Measurements from ENCODE around the gene PAFAH1B2.

PAFAH1B2 gene

DNA sequence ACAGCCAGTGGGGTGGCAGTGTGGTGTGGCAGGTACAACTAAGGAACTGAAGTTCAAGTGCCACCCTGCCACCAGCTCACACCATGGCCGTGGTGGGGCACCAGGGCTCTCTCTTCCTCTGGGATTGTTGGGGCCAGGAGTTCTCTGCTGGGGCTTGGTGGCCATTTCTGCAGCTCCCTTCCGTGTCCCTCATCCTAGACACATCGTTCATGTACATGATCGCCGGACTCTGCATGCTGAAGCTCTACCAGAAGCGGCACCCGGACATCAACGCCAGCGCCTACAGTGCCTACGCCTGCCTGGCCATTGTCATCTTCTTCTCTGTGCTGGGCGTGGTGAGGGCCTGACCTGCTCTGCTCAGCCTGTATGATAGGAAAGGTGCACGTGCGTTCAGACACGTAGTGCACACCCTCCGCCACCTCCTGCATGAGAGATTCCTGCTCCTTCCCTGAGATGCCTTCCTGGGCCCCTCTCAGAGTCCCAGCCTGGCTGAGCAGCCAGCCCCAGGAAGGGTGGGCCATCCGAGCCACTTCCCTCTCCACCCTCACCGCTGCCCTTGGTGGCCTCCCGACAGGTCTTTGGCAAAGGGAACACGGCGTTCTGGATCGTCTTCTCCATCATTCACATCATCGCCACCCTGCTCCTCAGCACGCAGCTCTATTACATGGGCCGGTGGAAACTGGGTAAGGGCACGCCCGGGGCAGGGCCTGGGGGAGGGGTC is 47.8 kb downstream of the PAFAH1B2 start:
- DNase-seq, result no peak

DNA sequence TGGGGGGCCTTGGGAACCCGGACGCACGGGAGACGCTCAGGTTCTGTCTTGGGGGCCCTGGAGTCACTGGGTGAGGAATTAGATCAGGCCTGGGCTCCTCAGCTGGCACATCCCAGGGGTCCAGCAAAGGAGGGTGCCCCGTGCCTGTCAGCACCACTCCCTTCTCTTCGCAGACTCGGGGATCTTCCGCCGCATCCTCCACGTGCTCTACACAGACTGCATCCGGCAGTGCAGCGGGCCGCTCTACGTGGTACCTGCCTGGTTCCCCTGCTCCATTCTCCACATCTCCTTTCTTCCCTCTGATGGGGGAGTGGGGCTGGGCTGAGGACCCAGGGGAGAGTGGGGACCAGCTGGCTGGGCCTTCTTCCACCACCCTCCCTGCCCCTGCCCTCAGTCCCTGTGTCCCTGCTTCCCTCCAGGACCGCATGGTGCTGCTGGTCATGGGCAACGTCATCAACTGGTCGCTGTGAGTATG is 48.4 kb downstream of the PAFAH1B2 start:
- no peak for DNase-seq

DNA sequence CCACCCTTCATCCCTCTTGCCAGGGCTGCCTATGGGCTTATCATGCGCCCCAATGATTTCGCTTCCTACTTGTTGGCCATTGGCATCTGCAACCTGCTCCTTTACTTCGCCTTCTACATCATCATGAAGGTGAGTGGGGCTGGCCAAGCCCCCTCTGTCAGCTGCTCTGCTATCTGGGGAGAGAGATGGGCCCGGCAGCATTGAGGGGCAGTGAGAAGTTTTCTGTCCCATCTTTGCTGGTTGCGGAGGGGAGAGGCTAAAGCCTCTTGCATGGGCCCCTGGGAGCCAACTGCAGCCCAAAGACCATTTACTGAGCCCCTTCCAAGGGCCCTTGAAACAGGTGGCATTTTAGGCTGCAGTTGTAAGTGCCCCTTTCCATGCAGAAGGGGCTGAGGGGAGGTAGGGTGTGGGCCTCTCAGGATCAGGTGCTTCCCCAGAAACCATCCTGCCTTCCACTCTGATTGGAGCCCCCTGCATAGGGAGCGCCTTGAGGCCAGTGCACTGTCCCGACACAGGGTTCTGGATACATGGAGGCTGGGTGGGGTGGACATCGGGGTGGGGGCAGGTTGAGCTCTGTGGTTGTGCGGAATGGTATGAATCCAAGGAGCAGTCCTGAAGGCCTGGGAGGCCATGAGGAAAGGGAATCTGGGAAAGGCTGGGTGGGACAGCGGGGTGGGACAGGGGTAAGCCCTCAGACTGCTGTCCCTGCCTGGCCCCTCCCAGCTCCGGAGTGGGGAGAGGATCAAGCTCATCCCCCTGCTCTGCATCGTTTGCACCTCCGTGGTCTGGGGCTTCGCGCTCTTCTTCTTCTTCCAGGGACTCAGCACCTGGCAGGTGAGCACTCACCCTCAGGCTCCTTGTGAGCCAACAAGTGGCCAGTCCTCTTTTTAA is 49.3 kb downstream of the PAFAH1B2 start:
- DNase-seq, result no peak

DNA sequence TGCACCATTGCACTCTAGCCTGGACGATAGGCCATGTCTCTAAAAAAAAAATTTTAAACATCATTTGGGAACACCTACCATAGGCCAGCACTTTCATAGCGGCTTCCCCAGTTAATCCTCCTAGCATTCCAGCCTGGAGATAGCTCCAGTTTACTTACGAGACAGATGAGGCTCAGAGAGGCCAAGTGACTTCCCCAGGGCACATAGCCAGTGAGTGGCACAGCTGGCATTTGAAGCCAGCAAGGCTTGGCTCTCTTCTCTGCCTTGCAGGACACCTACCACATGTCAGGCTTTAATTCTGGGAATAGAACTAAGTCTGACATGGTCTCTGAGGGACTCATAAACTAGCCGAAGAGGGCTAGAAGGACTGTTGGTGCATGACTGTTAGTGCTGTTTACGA is 50.2 kb downstream of the PAFAH1B2 start:
- no peak for DNase-seq

DNA sequence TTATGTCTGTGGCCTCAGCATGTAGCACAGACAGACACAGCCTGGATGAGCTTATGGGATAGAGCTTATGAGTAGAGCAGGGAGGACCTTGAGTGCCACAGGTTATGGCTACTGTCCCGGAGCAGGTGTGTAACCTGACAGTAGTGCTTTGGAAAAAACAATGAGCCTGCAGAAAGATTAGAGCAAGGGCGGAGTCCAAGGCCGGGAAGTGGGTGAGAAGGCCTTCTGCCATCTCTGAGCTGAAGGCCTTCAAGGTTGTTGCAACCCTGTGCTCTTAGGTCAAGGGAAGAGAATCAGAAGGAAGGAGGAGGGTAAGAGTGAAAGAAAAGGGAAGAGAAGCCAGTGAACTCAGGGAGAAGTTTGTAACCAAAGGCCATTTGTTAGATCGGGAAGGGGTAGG is 51.2 kb downstream of the PAFAH1B2 start:
- no peak for DNase-seq

DNA sequence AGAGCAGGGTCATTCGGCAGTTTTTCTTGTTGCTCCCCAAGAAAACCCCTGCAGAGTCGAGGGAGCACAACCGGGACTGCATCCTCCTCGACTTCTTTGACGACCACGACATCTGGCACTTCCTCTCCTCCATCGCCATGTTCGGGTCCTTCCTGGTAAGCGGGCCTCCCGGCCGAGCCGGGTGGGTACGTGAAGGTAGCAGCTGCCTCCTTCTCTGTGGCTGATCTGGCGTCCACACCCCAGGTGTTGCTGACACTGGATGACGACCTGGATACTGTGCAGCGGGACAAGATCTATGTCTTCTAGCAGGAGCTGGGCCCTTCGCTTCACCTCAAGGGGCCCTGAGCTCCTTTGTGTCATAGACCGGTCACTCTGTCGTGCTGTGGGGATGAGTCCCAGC is 51.7 kb downstream of the PAFAH1B2 start:
- no peak for DNase-seq

DNA sequence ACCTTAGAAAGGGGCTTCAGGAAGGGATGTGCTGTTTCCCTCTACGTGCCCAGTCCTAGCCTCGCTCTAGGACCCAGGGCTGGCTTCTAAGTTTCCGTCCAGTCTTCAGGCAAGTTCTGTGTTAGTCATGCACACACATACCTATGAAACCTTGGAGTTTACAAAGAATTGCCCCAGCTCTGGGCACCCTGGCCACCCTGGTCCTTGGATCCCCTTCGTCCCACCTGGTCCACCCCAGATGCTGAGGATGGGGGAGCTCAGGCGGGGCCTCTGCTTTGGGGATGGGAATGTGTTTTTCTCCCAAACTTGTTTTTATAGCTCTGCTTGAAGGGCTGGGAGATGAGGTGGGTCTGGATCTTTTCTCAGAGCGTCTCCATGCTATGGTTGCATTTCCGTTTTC is 52.9 kb downstream of the PAFAH1B2 start:
- DNase-seq, result no peak

DNA sequence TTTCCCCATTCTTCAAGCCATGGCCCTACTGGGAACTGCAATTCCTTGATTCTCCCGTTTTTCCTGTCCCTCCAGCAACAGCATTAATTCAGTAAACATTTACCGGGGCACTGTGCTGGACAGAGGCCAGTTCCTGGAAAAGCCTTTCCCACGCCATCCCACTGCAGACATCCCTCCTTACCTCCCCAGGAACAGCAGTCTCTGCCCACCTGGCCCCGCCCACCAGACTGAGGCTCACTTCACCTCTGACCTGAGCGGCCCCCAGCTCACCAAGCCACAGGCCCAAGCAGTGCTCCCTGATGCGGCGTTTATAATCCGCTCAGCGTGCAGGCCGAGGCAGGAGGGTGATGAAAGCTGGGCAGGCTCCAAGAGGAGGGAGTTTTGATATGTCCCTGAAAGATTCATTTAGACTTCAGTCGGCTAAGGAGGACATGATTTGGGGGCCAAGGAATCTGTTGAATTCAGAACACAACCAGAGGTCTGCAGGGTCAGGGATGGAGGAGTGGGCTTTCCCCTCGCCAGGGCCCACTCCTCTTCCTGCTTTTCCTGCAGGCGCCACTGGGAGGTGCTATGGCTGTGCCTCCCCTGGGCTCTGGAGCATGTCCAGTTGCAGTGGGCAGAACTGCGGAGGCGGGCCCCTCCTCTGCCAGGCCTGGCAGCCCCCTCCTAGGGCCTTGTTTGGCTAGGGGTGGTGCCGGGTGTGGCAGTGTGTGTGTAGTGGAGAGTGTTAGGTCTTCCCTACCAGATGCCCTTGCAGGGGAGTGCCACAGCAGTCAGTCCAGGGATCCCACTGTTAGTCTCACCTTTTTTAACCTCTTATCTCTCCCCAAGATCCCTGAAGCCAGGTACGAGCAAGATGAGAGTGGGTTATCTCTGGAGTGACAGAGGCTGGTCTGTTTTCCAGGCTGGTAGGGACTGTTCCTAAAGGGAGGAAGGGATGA is 53.7 kb downstream of the PAFAH1B2 start:
- DNase-seq, result no peak

DNA sequence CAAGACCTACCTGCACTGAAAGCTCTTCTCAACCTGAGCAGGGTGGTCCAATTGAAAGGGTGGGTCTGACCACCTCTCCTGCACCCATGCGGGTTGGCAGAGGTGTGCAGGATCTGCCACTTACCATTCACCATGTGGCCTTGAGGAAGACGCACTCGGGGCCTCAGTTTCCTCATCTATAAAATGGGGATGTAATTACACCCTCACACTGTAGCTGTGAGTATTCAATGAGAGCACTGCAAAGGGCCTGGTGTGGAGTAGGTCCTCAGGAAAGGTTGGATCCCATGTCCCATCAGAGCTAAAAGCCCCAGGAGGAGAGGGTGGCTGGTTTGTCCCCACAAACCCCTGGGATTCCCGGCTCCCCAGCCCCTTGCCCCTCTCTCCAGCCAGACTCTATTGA is 54.5 kb downstream of the PAFAH1B2 start:
- no peak for DNase-seq

DNA sequence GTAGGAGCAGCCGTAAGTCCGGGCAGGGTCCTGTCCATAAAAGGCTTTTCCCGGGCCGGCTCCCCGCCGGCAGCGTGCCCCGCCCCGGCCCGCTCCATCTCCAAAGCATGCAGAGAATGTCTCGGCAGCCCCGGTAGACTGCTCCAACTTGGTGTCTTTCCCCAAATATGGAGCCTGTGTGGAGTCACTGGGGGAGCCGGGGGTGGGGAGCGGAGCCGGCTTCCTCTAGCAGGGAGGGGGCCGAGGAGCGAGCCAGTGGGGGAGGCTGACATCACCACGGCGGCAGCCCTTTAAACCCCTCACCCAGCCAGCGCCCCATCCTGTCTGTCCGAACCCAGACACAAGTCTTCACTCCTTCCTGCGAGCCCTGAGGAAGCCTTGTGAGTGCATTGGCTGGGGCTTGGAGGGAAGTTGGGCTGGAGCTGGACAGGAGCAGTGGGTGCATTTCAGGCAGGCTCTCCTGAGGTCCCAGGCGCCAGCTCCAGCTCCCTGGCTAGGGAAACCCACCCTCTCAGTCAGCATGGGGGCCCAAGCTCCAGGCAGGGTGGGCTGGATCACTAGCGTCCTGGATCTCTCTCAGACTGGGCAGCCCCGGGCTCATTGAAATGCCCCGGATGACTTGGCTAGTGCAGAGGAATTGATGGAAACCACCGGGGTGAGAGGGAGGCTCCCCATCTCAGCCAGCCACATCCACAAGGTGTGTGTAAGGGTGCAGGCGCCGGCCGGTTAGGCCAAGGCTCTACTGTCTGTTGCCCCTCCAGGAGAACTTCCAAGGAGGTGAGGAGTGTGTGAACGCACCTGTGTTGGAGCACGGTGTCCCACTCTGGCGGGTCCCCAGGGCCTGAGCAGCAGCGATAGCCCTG is 55.2 kb downstream of the PAFAH1B2 start, which contains the start of gene TAGLN:
TSS of gene TAGLN (plus strand) at position 318 of the 863 bp plus-strand sequence. CDS start 3,644 bp downstream, outside the sequence.
- DNase-seq, result no peak

DNA sequence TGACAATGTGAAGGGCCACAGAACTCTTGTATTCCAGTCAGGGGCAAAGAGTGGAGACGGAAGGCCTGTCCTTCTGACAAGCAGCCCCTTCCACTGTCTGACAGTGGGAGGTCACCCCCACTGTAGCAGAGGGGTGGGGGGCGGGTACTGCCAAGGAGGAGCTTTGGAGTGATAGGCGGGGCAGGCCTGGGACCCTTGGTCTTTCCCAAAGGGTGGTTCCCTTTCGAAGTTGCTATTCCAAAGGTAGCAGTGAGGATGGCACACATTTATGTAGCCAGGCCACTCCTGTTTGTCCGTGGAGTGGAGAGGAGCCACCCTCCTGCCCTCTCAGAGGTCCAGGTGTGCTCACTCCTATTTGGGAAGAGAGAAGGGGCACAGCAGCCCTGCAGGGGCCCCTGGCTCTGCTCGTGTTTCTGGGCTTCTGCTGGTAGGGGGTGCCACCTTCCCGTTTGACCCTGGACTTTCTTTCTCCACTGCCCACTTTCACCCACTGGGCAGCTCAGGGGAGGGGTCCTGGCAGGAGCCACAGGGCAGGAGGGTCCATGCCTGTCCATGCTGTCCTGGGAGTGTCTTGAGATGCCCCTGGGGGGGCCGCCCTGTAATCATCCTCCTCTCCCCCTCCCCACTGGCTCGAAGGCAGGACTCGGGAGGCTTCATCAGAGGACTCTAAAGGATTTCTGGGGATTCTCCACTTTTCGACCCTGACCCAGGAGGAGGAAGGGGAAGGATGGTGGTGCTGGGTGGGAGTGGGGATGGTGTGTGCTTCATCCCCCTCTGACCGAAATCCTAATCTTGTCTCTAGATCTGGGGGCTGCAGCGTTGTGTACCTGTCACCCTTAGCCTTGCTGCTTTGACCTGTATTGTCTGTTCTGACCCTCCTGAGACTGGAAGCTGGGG is 56.1 kb downstream of the PAFAH1B2 start:
- DNase-seq, result no peak

DNA sequence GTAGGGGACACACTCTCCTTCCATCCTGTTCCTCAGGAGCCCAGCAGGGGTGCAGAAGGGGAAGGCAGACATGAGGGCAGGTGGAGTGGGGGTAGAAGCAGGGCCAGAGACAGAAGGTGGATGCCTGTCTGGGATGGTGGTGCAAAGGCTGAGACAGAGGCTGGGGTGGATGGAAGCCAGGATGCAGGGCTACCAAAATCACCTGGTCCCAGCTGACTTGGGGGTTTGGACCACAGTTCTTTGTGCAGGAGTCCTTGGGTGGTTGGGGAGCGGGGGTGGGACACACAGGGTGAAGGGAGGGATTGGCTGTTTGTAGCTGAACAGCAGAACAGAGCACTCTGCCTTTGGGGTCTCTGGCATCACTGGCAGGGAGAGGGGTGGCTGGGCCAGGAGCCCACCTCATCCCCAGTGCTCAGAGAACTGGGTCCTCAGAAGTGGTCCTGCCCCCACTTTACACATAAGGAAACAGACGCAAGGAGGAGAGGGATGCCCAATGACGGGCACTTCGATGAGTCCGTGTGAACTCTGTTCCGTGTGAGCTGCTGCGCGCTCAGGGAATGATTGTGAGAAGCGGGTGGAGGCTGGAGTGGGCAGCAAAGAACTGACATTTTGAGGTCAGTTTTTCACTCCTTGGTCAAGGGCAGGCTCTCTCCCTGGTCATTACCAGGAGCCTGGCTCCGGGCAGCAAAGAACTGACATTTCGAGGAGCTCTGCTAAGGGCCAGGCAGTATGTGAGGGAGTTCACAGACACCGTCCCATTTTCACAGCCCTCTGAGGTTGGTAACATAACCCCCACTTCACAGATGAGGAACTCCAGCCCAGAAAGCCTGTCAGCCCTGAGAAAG is 56.9 kb downstream of the PAFAH1B2 start:
- no peak for DNase-seq

DNA sequence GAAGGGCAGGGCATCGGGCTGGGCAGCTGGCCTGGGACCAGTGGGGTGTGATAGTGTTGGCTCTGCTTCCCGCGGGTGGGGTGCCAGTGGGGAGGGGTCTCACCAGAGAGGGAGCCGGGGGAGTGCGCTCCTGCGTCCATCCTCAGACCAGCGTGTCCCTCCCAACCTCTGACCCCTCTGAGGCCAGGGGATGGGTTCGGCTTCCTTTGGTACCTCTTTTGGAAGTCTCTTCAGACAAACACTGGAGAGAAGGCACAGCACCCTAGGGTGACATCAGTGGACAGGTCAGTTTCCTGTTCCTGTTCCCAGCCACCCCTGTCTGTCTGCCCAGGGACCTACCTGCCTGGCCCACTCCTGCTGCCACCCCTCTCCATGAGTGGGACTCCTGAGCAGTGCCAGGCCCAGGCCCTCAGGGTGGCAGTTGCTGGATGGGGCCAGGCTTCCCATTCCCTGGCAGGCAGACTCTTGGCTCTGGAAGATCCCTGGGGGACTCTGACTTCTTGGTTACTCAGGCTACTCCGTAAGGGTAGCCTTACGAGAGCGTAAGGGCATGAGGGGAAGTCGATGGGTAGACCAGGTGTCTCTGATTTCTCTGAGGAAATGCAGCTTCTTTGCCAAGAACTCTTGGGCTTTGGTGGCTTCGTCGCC is 57.7 kb downstream of the PAFAH1B2 start:
- DNase-seq, result no peak

DNA sequence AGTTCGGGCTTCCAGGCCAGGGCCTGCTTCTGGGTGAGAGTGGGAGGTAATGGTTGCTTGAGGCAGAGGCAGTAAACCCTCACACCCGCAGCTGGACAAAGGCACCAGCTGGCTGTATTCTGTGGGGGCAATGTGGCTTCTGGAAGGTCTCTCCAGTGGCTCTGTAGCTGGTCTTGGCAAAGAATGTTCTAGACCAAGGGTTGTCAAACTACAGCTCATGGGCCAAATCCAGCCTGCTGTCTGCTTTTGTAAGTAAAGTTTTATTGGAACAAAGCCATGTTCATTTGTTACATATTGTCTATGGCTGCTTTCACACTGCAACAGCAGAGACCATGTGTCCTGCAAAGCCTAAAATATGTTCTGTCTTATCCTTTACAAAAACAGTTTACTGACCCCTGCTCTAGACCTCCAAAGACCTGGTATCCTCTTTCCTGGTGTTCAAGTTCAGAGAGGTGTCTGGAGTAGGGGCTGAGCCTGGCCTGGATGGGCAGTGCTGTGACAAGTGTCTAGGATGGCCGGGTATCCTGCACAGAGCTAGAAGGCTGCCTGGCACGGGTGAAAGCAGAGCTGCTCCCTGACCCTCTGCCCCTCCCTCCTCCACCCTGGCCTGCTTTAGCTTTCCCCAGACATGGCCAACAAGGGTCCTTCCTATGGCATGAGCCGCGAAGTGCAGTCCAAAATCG is 58.4 kb downstream of the PAFAH1B2 start:
- no peak for DNase-seq

DNA sequence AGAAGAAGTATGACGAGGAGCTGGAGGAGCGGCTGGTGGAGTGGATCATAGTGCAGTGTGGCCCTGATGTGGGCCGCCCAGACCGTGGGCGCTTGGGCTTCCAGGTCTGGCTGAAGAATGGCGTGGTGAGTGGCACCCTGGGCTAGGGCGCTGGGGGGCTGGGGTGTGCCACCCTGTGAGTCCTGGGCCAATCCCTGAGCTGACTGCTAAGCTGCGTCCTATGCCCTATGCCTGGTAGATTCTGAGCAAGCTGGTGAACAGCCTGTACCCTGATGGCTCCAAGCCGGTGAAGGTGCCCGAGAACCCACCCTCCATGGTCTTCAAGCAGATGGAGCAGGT is 59.0 kb downstream of the PAFAH1B2 start:
- DNase-seq, result no peak

DNA sequence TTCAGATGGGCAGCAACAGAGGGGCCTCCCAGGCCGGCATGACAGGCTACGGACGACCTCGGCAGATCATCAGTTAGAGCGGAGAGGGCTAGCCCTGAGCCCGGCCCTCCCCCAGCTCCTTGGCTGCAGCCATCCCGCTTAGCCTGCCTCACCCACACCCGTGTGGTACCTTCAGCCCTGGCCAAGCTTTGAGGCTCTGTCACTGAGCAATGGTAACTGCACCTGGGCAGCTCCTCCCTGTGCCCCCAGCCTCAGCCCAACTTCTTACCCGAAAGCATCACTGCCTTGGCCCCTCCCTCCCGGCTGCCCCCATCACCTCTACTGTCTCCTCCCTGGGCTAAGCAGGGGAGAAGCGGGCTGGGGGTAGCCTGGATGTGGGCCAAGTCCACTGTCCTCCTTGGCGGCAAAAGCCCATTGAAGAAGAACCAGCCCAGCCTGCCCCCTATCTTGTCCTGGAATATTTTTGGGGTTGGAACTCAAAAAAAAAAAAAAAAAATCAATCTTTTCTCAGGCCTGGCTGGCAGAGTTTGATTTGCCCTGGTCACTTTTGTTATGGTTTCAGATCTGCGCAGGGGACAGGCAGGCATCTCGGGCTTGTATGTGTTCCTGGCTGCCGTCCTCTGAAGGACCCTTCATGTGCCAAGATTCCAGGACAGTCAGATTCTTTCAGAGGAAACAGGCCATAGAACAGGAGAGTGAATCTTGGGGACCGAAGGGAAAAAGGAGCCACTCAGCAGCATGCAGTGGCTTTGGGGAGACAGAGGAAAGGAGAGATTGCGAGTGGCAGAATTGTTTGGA is 60.4 kb downstream of the PAFAH1B2 start:
- no peak for DNase-seq

DNA sequence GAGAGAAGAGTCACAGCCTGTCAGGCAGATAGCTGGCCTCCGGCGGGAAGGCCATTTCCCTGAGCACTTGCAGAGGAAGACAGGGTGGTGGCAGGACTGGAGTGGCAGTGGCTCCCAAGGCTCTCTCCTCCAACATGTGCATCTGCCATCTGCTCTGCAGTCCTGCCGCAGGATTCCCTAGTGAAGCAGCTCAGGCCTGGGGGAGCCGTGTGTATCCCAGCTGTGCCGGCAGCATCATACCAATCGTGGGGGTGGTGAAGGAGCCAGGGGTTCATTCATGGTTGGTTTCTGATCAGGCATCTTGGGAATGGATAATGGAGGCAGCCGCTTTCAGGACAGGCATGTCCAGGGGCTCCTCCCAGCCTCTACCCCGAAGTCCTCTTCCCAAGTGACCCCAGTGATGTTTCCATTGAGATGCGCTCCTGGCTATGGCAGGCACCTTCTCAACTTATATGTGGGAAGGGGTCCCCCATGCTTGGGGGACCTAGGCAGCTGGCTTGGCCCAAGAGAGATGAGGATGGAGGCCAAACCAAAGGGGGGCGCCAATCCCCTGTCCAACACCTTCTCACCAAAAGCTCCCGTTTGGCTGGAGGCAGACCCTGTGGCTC is 61.2 kb downstream of the PAFAH1B2 start:
- no peak for DNase-seq
